GM18951 (cell line): Measurements from ENCODE around the gene CADPS.

Experiments used
- POLR2A ChIP-seq: IDR thresholded peaks from 4 replicates; pipeline ENCODE4 v1.6.1; 2011; ENCODE audit warnings: mild to moderate bottlenecking; ENCODE audit not compliant: insufficient read length, insufficient read depth; ENCODE audit errors: extremely low read depth
- in situ Hi-C: fragments of 300-500 bp; cut with MboI; formaldehyde crosslinking; loops from one replicate; pipeline ENCODE4 v1.12.0; 2022; ENCODE audit warnings: low sequenced_read_pairs, mixed read lengths, inconsistent platforms; ENCODE audit not compliant: unreplicated experiment

Gene CADPS

DNA sequence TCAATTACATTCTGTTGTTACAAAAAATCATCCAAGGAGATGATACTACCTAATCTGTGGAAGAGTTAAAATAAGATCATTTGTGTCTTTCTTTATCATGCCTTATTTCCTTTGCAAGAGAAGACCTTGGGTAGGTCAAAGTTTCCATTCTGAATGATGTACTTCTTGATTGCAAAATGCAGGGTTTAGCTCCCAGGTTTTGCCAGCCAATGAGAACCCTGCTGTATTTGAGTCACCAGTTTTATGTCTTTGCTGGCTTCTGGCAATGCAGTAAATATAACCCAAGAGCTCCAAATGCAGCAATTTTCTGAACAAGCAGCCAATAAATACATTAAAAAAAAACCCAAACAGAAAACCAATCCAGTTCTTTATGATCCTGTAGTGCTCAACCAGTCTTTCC lies 204.9 kb downstream of the CADPS start:
- in situ Hi-C loops: loop anchor here (25.0 kb wide), 1 partner anchor 517 kb away; no protein-coding TSS in a partner anchor
- TF ChIP-seq POLR2A: no peak

- in situ Hi-C loops: loop anchor here (25.0 kb wide), 1 partner anchor 518 kb away; no protein-coding TSS in a partner anchor
- no peak for TF ChIP-seq POLR2A
Measured at GRCh38 chr3:62669161-62669560, 206.1 kb downstream of the CADPS start.

DNA sequence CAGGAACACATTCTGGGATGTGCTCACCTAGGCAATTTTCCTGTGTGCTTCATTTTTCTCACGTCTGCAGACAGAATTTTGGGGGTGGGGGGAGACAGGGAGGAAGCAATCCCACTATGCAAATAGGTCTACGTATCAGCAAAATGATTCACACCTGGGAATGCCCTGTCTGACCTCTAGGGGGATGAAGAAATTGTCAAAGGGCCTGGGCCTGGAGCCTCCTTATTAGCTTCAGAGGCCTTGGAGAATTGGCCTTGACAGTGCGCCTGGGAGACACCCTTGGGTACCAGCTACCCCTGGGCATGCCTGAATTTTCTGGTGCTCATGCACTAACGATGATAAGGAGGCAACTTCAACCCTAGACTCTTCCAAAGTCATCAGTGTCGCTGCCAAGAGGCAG lies 207.5 kb downstream of the CADPS start:
- in situ Hi-C loops: loop anchor here (25.0 kb wide), 1 partner anchor 520 kb away; no protein-coding TSS in a partner anchor
- no peak for TF ChIP-seq POLR2A

DNA sequence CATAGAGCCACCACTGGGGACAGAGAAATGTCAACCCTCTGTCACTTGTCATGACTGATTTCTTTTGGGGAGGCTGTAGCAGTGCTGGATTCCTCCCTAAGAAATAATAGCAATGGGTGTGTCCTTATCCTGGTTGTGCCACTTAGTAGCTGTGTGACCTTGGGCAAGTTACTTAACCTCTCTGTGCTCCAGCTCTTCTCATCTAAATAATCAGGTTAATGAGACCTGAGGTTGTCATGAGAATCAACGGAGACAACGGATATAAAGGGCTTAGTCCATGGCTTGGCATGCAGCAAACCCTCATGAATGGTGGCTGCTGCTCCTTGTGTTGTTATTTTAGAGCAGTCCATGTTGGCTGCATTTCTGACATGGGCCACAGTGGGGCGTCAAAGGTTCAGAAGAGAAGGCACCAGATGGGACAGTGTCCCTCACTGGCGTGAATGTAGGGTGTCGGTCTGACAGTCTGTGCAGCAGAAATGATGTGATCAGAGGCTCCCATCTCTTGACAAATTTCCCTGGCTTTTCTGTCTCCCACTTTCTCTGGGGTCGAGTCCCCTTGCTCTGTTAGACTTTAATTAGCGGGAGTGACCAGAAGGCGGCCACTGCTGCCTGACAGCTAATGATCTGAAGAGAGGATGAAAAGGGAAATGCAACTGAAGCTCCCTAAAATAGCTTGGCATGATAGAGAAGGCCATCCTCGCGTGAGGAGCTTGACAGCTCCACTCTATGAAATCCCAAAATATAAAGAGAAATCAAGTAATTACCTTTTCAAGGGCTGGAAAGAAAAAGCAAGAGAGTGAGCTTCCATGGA lies 209.4 kb downstream of the CADPS start:
- in situ Hi-C loops: loop anchor here (25.0 kb wide), 1 partner anchor 521 kb away; no protein-coding TSS in a partner anchor

GRCh38 chr3:62662677-62663076 lies 212.5 kb downstream of the CADPS start:
- in situ Hi-C loops: loop anchor here (25.0 kb wide), 1 partner anchor 525 kb away; no protein-coding TSS in a partner anchor
- TF ChIP-seq POLR2A: no peak

More for the DNA sequence above, 209.4 kb downstream of the CADPS start:
- TF ChIP-seq POLR2A: no peak

DNA sequence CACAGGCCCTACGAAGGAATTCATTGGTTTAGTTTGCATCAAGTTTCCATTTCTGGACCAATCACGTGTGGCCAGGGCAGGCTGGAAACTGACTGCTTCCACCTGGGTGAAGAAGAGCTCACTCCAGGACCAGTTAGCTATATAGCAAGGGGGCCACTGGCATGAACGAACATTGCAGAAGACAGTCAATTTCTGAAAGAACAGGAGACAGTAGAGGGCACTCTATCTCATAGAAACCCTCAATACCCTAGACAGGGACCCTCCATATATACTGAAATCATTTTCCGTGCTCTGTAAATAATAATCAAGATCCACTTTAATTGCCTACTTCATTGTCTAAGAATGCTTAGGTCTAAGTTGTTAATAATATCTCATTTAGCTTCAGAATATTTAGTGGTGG lies 215.6 kb downstream of the CADPS start:
- in situ Hi-C loops: loop anchor here (25.0 kb wide), 1 partner anchor 528 kb away; no protein-coding TSS in a partner anchor
- TF ChIP-seq POLR2A: no peak

DNA sequence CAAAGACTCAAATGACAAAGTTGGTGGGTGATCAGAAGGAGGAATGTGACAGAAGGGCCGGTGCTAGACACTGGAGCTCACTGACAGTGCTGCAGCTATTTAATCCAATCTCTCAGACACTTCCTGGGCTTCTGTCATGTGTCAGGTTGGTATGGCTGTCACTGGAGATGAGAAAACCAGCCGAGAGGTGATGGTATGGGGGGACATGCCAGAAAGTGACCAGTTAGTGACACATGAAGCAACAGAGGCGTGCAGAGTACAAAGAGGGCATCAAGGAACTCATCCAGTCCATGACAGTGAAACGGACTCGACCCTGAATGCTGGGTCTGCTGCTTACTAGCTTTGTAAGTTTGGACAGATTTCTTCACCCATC lies 219.5 kb downstream of the CADPS start:
- no peak for TF ChIP-seq POLR2A
- in situ Hi-C loops: loop anchor here (25.0 kb wide), 1 partner anchor 532 kb away; no protein-coding TSS in a partner anchor

- in situ Hi-C loops: loop anchor here (25.0 kb wide), 1 partner anchor 532 kb away; no protein-coding TSS in a partner anchor
- TF ChIP-seq POLR2A: no peak
Measured at GRCh38 chr3:62655056-62655690, 220.0 kb downstream of the CADPS start.

- TF ChIP-seq POLR2A: no peak
- in situ Hi-C loops: loop anchor here (25.0 kb wide), 1 partner anchor 534 kb away; no protein-coding TSS in a partner anchor
Measured at GRCh38 chr3:62653796-62654195, 221.4 kb downstream of the CADPS start.

DNA sequence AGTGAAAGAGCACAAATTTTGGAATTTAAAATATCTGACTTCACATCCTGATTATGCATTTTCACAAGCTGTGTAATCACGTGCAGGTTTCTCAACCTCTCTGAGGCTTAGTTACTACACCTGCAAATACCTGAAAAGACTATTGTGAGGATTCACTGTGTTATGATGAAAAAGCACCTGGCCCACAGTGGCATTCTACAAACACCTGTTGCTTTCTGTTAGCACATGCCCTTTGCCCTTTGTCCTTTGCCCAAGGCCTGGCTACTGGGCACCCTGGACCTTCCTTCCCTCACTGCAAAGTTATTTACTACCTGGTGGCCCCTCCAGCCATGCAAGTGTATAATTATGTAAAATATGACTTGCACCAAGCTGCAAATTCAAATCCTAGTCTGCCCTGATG lies 227.5 kb downstream of the CADPS start:
- in situ Hi-C loops: no loop called here
- TF ChIP-seq POLR2A: no peak

GRCh38 chr3:62644493-62644892 lies 230.7 kb downstream of the CADPS start:
- no peak for TF ChIP-seq POLR2A
- in situ Hi-C loops: no loop called here

- no peak for TF ChIP-seq POLR2A
- in situ Hi-C loops: no loop called here
Measured at GRCh38 chr3:62638316-62638715, 236.9 kb downstream of the CADPS start.

- in situ Hi-C loops: no loop called here
- TF ChIP-seq POLR2A: no peak
Measured at GRCh38 chr3:62636235-62636826, 238.9 kb downstream of the CADPS start.
